ENCODE data around the gene VPS18. TPM values are rescaled to one million over a fixed set of nuclear protein-coding genes. Genes with fewer than 3 reads are reported as not detected.

VPS18 gene
- total and polyA plus RNA-seq, 2 donors (not counting 1 experiment from before 2014, with no cell fraction given), result 13.6 to 29.6 TPM

GRCh38 chr15:40941528-40942336 lies 47.5 kb downstream of the VPS18 start:
- Mint-ChIP-seq H3K9me3 (ENCODE audit: insufficient read depth) (no peaks in the 10 kb centered on the region), H3K27ac (peak overlapping the region; percentile 75), H3K4me3 (peak overlapping the region; percentile 83), H3K4me1 (peaks cover 40% of the 10 kb centered on the region), H3K27me3 (peaks cover 5% of the 10 kb centered on the region)
- peak overlapping the region; percentile 96 for H2AFZ ChIP-seq (ENCODE audit: insufficient read depth, low read depth, low read length, poor library complexity, severe bottlenecking)
- POLR2A ChIA-PET, result interaction anchor here (0.6 to 4.0 kb wide), 3 partner anchors 10 to 35 kb away, joined by 5 to 20 read pairs (median 7); partner anchors contain the start of gene CHAC1
- CTCF ChIA-PET, result interaction anchor here (0.5 to 5.7 kb wide), 19 partner anchors 11 to 279 kb away, joined by 3 to 69 read pairs (median 7); partner anchors contain the start of genes CHAC1, DLL4 and VPS18
- H3K79me2 ChIP-seq (ENCODE audit: control insufficient read depth, insufficient read depth, low read length), result no peaks in the 10 kb centered on the region
- intact Hi-C loops (cut with micrococcal nuclease), result loop anchor here (1.0 to 5.0 kb wide), 4 partner anchors 12 to 81 kb away; partner anchors contain the start of gene CHAC1
- peak overlapping the region; percentile 78 for H3K9ac ChIP-seq (ENCODE audit: low read length)
- no peaks in the 10 kb centered on the region for H4K20me1 ChIP-seq (ENCODE audit: control insufficient read depth, insufficient read depth, low read length, poor library complexity, severe bottlenecking)
- H3K4me3 ChIP-seq (ENCODE audit: control extremely low read depth in 1 of 5, extremely low read depth in 1 of 5, insufficient read depth in 1 of 5, low read depth in 2 of 5, low read length in 4 of 5), result peak overlapping the region; percentile 53 to 78 (median 69)
- peak overlapping the region; percentile 99 for H3K4me2 ChIP-seq (replicated peaks; ENCODE audit: low read depth, low read length, poor library complexity, severe bottlenecking)
- DNase-seq (peak; percentile 82), ATAC-seq (ENCODE audit: low read depth) (peak; percentile 85)
- H3K9me3 ChIP-seq (ENCODE audit: control extremely low read depth in 1 of 3, control insufficient read depth in 2 of 3, insufficient read depth in 1 of 3, low read length in 2 of 3), result no peaks in the 10 kb centered on the region
- TF ChIP-seq EZH2 (IDR thresholded peaks at IDR 0.05; ENCODE audit: borderline replicate concordance, insufficient read depth, low read depth, low read length, poor library complexity, severe bottlenecking), result no peak
- TF ChIP-seq CTCF (IDR thresholded peaks at IDR 0.05), result peak; percentile 66
- no peaks in the 10 kb centered on the region for H3K36me3 ChIP-seq (replicated peaks in 1 of 2; ENCODE audit: control extremely low read depth in 1 of 2, control insufficient read depth in 1 of 2, extremely low read depth in 1 of 2, insufficient read depth in 2 of 2, low read length in 1 of 2)
- WGBS (ENCODE audit: insufficient coverage), result under 1% methylated on average over 88 of the region's 92 CpGs
- peak overlapping the region in 1 of 2 donors; percentile 37 for H3K27ac ChIP-seq (ENCODE audit: low read length in 2 of 2)
- peaks cover 31 to 35% of the 10 kb centered on the region in 2 donors for H3K4me1 ChIP-seq (ENCODE audit: control insufficient read depth in 2 of 2, insufficient read depth in 2 of 2, low read length in 2 of 2)
- no peaks in the 10 kb centered on the region for H3K27me3 ChIP-seq (replicated peaks in 1 of 4; ENCODE audit: control extremely low read depth in 1 of 4, control insufficient read depth in 3 of 4, insufficient read depth in 4 of 4, low read length in 3 of 4)

Data from B cell (primary cell).